Stimulated activated CD4-positive, alpha-beta T cell treated with anti-CD3 and anti-CD28 coated beads, Interleukin-12 subunit alpha, Interleukin-12 subunit beta, amount 100 ng/mL, for 24 hours (primary cell): Measurements from ENCODE around the gene YKT6.
"Not testable (repeated sequence)": the region's sequence is repeated elsewhere in the genome, so short reads cannot be mapped to it uniquely, and the experiment has no call there.

Source experiments
- DNase-seq, 2 experiments: peaks; one replicate each; pipeline ENCODE4 v3.0.0-alpha.2; 2020; ENCODE audit warnings: low read depth in 2 of 2

Gene YKT6

GRCh38 chr7:44172352-44172751 lies 28.4 kb upstream of the YKT6 start:
- no peak for DNase-seq

GRCh38 chr7:44172803-44173424 lies 27.9 kb upstream of the YKT6 start:
- DNase-seq: no peak

- DNase-seq: no peak
These were observed 26.7 kb upstream of the YKT6 start for GRCh38 chr7:44173911-44174693.

GRCh38 chr7:44174694-44174948 lies 26.2 kb upstream of the YKT6 start:
- not testable (repeated sequence) for DNase-seq

- DNase-seq: no peak
These were observed 25.0 kb upstream of the YKT6 start for GRCh38 chr7:44175730-44176129.

- DNase-seq: no peak
These were observed 24.3 kb upstream of the YKT6 start for GRCh38 chr7:44176486-44176885.

- no peak for DNase-seq
These were observed 23.1 kb upstream of the YKT6 start for GRCh38 chr7:44177570-44178131.

- DNase-seq: no peak
These were observed 20.1 kb upstream of the YKT6 start for GRCh38 chr7:44180631-44181030.

GRCh38 chr7:44182827-44183226 lies 18.0 kb upstream of the YKT6 start:
- no peak for DNase-seq

- no peak for DNase-seq
These were observed 17.4 kb upstream of the YKT6 start for GRCh38 chr7:44183386-44183785.

GRCh38 chr7:44184206-44184872 lies 16.4 kb upstream of the YKT6 start:
- DNase-seq: no peak

- no peak for DNase-seq
These were observed 15.8 kb upstream of the YKT6 start for GRCh38 chr7:44184873-44185446.

GRCh38 chr7:44185729-44186128 lies 15.0 kb upstream of the YKT6 start:
- no peak for DNase-seq

- no peak for DNase-seq
These were observed 14.0 kb upstream of the YKT6 start for GRCh38 chr7:44186736-44187135.

GRCh38 chr7:44187636-44188416 lies 13.0 kb upstream of the YKT6 start:
- DNase-seq: no peak

GRCh38 chr7:44188480-44189225 lies 12.1 kb upstream of the YKT6 start:
- DNase-seq: no peak

- no peak for DNase-seq
These were observed 11.3 kb upstream of the YKT6 start, which contains the start of gene GCK for GRCh38 chr7:44189286-44189992. TSS of gene GCK (minus strand) at chr7:44189439. CDS start at chr7:44188953, 486 bp downstream.

- no peak for DNase-seq
These were observed 10.5 kb upstream of the YKT6 start for GRCh38 chr7:44189993-44190872.

- no peak for DNase-seq
These were observed 9.6 kb upstream of the YKT6 start for GRCh38 chr7:44191171-44191570.
